Measurements from ENCODE around the gene PPP1R2B.

PPP1R2B gene

DNA sequence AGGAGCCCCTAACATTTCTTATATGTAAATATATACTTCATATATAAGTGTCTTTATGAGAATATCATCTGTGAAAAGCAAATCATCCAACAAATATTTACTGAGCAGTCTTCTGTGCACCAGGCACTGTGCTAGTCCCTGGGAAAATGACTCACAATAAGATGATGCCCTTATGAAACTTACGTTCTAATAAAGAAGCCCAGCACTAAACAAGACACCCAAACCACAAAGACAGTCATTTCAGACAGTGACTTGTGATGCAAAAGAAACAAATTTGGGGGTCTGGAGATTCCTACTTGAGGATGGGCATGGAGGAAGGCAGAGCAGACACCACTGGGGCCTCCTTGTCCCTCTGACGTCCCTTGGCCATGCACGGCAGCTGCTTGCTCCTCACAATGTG is 30.6 kb upstream of the PPP1R2B start:
- H3K27ac ChIP-seq (ENCODE audit: low read length): no peak overlapping the region
- H3K4me1 ChIP-seq (ENCODE audit: insufficient read depth, low read length): no peaks in the 10 kb centered on the region
- H3K4me3 ChIP-seq (ENCODE audit: low read depth in 1 of 2, low read length in 2 of 2): no peak overlapping the region
- no peaks in the 10 kb centered on the region for H3K9me3 ChIP-seq (ENCODE audit: insufficient read depth, low read length, severe bottlenecking)
- ATAC-seq (ENCODE audit: insufficient read depth, low read depth) (no peak), DNase-seq (no peak)
- H3K27me3 ChIP-seq (ENCODE audit: insufficient read depth, low read length, poor library complexity): peaks cover 5% of the 10 kb centered on the region
- TF ChIP-seq EZH2 (IDR thresholded peaks at IDR 0.05; ENCODE audit: borderline replicate concordance, low read depth, low read length, severe bottlenecking): no peak
- TF ChIP-seq, protein P1, sequence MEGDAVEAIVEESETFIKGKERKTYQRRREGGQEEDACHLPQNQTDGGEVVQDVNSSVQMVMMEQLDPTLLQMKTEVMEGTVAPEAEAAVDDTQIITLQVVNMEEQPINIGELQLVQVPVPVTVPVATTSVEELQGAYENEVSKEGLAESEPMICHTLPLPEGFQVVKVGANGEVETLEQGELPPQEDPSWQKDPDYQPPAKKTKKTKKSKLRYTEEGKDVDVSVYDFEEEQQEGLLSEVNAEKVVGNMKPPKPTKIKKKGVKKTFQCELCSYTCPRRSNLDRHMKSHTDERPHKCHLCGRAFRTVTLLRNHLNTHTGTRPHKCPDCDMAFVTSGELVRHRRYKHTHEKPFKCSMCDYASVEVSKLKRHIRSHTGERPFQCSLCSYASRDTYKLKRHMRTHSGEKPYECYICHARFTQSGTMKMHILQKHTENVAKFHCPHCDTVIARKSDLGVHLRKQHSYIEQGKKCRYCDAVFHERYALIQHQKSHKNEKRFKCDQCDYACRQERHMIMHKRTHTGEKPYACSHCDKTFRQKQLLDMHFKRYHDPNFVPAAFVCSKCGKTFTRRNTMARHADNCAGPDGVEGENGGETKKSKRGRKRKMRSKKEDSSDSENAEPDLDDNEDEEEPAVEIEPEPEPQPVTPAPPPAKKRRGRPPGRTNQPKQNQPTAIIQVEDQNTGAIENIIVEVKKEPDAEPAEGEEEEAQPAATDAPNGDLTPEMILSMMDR (IDR thresholded peaks at IDR 0.05; ENCODE audit: borderline replicate concordance, extremely low read depth, low read length, poor library complexity, severe bottlenecking): no peak
- H4K20me1 ChIP-seq (ENCODE audit: insufficient read depth, low read length): no peaks in the 10 kb centered on the region
- H3K4me2 ChIP-seq (ENCODE audit: insufficient read depth, low read length): no peak overlapping the region
- H3K36me3 ChIP-seq (ENCODE audit: insufficient read depth, low read length): no peaks in the 10 kb centered on the region
- H3K79me2 ChIP-seq (ENCODE audit: insufficient read depth, low read length): no peaks in the 10 kb centered on the region
- H3K9ac ChIP-seq (ENCODE audit: low read depth, low read length): no peak overlapping the region
- no peak overlapping the region for H2AFZ ChIP-seq (ENCODE audit: low read depth, low read length)

DNA sequence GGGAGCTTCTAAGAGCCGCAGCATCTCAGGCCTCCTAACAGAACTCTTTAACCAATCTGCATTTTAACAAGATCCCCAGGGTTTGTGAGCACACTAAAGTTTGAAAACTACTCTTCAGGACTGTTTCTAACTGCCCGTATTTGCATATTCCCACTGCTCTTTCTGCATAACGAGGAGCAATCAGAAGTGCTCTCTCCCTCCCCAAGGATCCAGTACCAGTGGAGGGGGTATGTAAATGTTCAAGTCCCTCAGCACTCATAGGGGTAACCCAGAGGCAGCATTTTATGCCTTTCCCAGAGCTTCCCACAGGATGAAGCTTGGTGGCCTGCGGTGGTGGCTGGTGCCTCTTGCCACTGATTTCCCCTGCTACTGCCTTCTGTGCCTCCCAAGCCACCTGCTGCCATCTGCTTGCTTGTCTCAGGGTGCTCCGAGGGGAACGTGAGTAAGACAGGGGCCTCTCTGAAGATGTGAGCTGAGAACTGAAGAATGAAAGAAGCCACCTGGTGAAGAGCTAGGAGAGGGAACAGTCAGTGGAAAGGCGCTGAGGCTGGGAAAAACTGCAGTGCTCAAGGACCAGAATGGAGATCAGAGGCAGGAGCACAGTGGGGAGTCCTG is 30.0 kb upstream of the PPP1R2B start:
- H3K79me2 ChIP-seq (ENCODE audit: insufficient read depth, low read length): no peaks in the 10 kb centered on the region
- no peak for TF ChIP-seq EZH2 (IDR thresholded peaks at IDR 0.05; ENCODE audit: borderline replicate concordance, low read depth, low read length, severe bottlenecking)
- TF ChIP-seq, protein P1 (IDR thresholded peaks at IDR 0.05; ENCODE audit: borderline replicate concordance, extremely low read depth, low read length, poor library complexity, severe bottlenecking): no peak

DNA sequence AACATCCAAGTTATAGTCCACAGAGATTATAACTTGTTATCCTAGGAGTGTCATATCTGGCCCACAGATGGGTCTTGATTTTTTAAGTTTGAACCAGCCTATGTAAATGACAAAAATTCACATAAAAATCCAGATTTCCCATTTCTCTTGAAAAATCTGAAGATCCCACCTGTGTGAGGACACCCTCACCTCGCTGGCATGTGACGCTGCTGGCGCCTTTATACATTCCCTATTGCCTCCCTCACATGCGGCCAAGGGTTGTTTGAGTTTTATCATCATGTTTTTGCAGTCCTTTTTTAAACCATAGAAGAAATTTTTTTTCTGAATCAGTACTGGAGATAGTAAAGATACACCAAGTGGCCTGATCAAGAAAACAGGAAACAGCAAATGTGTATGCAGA is 25.9 kb upstream of the PPP1R2B start:
- H3K79me2 ChIP-seq (ENCODE audit: insufficient read depth, low read length): no peaks in the 10 kb centered on the region
- H3K9me3 ChIP-seq (ENCODE audit: insufficient read depth, low read length, severe bottlenecking): no peaks in the 10 kb centered on the region
- H2AFZ ChIP-seq (ENCODE audit: low read depth, low read length): no peak overlapping the region
- no peak overlapping the region for H3K9ac ChIP-seq (ENCODE audit: low read depth, low read length)
- H3K4me2 ChIP-seq (ENCODE audit: insufficient read depth, low read length): no peak overlapping the region
- no peak for ATAC-seq (ENCODE audit: insufficient read depth, low read depth)
- H3K4me1 ChIP-seq (ENCODE audit: insufficient read depth, low read length): no peaks in the 10 kb centered on the region
- H3K4me3 ChIP-seq (ENCODE audit: low read depth in 1 of 2, low read length in 2 of 2): no peak overlapping the region
- H3K27ac ChIP-seq (ENCODE audit: low read length): no peak overlapping the region
- no peak for DNase-seq
- no peaks in the 10 kb centered on the region for H3K36me3 ChIP-seq (ENCODE audit: insufficient read depth, low read length)
- no peaks in the 10 kb centered on the region for H4K20me1 ChIP-seq (ENCODE audit: insufficient read depth, low read length)
- H3K27me3 ChIP-seq (ENCODE audit: insufficient read depth, low read length, poor library complexity): peaks cover 9% of the 10 kb centered on the region
- TF ChIP-seq EZH2 (IDR thresholded peaks at IDR 0.05; ENCODE audit: borderline replicate concordance, low read depth, low read length, severe bottlenecking): no peak
- TF ChIP-seq, protein P1 (IDR thresholded peaks at IDR 0.05; ENCODE audit: borderline replicate concordance, extremely low read depth, low read length, poor library complexity, severe bottlenecking): no peak

More for the DNA sequence above, 30.0 kb upstream of the PPP1R2B start:
- H3K27ac ChIP-seq (ENCODE audit: low read length): no peak overlapping the region
- H4K20me1 ChIP-seq (ENCODE audit: insufficient read depth, low read length): no peaks in the 10 kb centered on the region
- H3K9me3 ChIP-seq (ENCODE audit: insufficient read depth, low read length, severe bottlenecking): no peaks in the 10 kb centered on the region
- H2AFZ ChIP-seq (ENCODE audit: low read depth, low read length): no peak overlapping the region
- H3K36me3 ChIP-seq (ENCODE audit: insufficient read depth, low read length): no peaks in the 10 kb centered on the region
- DNase-seq (no peak), ATAC-seq (ENCODE audit: insufficient read depth, low read depth) (no peak)
- H3K4me3 ChIP-seq (ENCODE audit: low read depth in 1 of 2, low read length in 2 of 2): no peak overlapping the region
- H3K4me2 ChIP-seq (ENCODE audit: insufficient read depth, low read length): no peak overlapping the region
- H3K4me1 ChIP-seq (ENCODE audit: insufficient read depth, low read length): no peaks in the 10 kb centered on the region
- H3K9ac ChIP-seq (ENCODE audit: low read depth, low read length): no peak overlapping the region
- peaks cover 5% of the 10 kb centered on the region for H3K27me3 ChIP-seq (ENCODE audit: insufficient read depth, low read length, poor library complexity)
